Breast epithelium (tissue), 3 donors: ENCODE results near the gene CHST7.

ENCODE experiments used
- CTCF ChIP-seq, 3 donors: fragments of 450-650 bp; IDR thresholded peaks; one replicate each; pipeline ENCODE4 v1.5.1; 2016 to 2017; ENCODE audit warnings: antibody characterized with exemption in 3 of 3, mild to moderate bottlenecking in 3 of 3, moderate library complexity in 3 of 3
- POLR2A ChIP-seq: fragments of 450-650 bp; IDR thresholded peaks from one replicate; pipeline ENCODE4 v1.6.1; 2016; ENCODE audit warnings: antibody characterized with exemption, mild to moderate bottlenecking, moderate library complexity
- POLR2AphosphoS5 ChIP-seq, 3 donors: sonication (generic); formaldehyde crosslinking; IDR thresholded peaks; one replicate each; pipeline ENCODE4 v1.6.1; 2017; ENCODE audit warnings: antibody characterized with exemption in 3 of 3

- TF ChIP-seq CTCF (IDR thresholded peaks at IDR 0.05), result no peak
- TF ChIP-seq POLR2A, result no peak
- TF ChIP-seq POLR2AphosphoS5 (IDR thresholded peaks at IDR 0.05), result no peak
Measured at GRCh38 chrX:46531442-46531841, 42.1 kb upstream of the CHST7 start.
